GM19025 (cell line): ENCODE measurements around the gene ARHGAP10.
A peak's percentile ranks its signal among the peaks of the same experiment; 100 is the strongest.

Source experiments
- ATAC-seq: cut with Tn5 transposase; IDR thresholded peaks from one replicate; pipeline ENCODE4 v1.9.1; 2021; ENCODE audit warnings: mild to moderate bottlenecking, low read depth, moderate library complexity; ENCODE audit not compliant: unreplicated experiment

Gene ARHGAP10

DNA sequence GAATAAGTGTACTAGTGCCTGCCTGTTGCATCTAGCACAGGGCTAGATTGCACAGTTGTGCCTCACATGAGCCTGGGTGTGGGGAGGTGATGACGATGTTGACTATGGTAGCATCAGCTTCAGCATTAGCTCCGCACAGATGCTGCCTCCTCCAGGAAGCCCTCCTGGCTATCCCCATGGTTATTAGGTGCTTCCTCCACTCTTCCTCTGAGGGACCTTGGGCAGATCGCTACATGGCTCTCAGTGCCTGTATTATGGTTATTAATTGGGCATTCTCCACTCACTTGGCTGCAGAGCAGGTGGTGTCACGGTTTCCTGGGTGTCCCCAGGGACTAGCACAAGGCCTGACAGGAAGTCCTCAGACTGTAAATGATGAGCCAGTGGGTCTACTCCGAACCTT, 325.6 kb downstream of the ARHGAP10 start:
- ATAC-seq: peak; percentile 40

DNA sequence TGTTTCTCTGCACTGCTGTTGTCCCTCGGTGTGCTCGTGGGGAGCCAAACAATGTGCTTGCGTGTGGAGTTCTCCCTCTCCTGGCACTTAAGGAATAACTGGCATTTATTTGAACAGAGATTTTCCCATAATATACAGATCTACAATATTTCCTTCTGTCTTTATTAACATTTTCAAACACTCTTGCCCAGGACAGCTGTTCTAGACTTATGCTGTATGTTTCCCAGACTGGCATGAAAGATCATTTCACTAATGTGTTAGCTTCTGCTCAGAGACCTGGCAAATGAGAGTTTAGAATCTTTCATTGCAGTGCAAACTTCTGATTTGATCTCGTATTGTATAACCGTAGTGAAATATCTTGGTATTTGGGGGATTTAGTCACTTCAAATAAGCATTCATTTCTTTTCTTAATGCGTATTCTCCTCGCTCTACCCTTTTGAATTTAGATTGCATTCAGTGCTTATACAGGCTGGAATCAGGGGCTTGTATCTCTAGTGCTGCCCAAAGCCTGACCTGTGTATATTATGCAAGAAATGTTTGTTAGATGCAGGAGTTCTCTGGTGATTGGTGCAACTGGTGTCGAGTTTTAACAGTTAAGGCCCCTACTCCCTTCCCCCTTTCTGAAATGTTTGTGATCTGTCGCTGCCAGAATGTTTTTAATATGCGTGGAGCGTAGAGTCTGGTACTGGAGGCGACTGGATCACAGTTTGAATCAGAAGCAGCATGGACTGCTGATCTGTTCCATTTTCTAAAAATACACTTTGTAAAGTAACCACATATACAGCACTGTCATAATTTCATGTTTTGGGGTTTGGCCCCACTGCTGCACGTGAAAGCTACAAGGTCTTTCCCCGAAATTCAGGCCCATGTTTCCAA, 326.3 kb downstream of the ARHGAP10 start:
- ATAC-seq: no peak

DNA sequence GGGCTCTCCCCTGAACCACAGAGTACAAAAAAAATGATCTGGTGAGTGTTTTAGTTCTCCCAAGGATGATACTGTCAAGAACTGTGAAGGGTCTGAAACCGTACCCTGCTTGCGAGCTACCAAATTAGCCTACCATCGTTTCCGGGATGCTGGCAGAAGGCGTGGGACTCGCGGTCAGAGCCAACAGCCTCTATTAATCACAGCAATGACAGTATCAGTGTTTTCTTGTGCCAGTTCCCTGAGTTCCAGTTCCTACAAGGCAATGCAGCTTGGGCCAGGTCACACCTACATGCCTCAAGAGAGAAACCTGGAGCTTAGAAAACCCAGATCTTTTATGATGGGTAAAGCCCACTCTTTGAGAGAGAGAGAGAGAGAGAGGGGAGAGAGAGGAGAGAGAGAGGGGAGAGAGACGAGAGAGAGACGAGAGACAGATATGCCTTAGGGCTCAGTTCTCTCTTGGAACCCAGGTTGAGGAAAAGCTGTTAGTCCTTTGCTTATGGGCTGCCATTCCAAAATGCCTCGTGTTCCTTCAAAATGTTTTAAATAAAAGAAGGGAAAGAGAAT, 327.8 kb downstream of the ARHGAP10 start:
- no peak for ATAC-seq

DNA sequence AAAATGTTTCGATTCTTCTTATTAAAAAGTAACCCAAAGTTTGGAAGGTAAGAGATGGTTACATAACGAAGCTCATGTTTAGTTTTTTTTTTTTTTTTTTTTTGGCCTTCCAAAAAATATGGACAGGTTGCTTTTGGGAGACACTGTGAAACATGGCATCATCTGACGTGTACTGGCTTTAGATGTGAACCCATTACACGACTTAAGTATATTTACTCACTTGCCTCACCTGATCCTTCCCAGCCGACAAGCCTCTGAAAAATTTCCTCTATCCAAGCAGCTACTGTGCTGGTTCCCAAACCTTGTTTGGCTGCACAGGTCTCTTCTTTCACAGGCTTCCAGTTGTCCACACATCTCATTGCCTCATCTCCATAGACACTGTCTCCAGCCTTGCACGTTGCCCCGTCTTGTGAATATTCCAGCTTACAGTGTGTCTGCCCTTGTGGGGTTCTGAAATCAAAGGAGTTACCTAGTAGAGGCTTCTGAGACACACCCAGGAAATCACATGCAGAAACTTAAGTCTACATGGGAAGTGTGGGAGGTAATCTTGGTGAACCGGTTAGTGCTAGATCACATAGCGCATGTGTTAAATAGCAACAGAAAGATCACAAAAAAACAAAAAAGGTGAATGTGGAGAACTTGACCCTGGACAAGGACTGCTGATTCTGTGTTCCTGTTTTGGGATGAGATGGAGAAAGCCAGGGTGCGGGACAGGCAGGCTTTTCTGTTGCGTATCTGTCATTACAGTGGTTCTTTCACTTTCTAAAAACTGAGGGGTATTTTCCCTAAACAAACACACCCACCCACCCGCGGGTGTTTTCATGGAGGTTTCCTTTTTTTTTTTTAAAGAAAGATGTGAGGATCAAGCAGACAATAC, 328.6 kb downstream of the ARHGAP10 start:
- ATAC-seq: no peak

DNA sequence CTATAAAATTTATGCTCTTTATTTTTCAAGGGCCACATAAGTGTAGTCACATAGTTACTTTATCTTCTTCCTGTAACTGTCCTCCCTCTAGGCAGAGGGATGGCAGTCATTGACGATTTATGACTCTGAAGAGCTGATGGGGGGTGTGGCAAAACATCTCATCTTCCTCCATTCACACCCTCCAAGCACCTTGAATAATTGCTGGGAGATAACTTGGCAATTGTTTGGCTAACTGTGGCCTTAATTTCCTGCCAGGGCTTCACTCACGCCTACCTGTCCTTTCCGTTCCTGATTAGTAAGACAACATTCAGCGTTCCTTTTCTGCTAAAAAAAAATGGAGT, 329.2 kb downstream of the ARHGAP10 start:
- no peak for ATAC-seq

DNA sequence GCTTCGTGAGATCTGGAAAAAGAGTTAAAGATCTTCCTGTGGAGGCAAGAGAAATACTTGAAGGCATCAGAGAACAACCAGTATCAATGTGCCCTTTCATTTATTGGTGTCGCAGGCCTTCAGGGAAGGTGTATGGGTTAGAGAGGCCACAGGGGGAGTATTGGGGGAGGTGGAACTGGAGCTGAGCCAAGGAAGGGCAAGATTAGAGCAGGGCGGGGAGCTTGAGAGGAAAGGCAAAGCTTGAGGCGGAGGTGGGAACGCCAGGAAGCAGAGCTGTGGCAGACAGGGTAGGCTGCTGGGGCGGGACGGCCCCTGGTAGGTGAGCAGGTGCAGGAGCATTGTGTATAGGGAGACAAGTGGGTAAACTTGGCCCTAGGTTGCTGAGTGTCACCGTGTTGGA, 329.9 kb downstream of the ARHGAP10 start:
- no peak for ATAC-seq

DNA sequence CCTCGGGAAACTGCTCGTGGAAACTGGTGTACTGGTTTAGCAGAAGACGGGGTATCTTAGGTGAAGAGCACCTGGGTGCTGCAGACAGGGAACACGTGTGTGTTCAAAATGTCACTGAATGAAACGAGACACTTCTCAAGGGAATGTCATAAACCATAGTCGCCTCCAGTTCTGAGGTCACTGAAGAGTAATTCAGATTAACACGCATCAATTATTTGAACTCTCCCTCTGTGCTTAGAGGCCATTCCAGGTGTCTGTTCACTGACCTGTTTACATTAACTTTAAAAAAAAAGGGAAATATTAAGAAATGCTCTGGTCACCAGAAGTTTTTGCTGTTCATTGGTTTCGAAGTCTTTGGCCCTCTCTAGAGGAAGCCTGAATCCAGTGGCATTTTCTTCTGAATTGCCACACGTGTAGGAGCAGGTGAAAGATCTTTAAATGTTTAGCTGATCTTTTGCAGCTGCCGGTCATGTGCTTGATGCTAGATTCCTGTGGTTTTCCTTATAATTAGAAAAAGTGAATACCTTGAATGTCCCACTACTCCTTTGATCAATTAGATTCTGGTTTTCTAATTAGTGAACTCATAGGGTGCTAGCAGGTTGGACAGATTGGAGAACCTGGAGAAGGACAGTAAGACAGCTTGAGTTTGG, 330.5 kb downstream of the ARHGAP10 start:
- no peak for ATAC-seq

DNA sequence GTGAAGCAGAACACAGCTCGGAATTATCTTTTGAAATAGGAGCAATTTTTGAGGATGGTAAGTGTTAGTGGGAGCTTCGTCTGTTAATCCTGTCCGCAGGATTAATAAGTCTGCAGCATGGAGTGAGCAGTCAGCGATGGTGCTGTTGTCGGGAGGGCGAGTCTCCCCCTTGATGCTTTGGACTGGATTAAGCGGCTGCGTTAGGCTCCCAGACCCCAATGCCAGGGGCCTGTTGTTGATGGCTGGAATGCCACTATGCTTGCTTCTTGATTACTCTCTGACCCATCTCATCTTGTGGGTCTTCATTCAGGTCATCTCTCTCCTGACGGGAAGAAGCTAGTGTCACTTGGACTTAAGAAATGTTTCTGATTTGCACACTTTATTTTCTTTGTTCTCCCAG, 332.6 kb downstream of the ARHGAP10 start:
- ATAC-seq: no peak

DNA sequence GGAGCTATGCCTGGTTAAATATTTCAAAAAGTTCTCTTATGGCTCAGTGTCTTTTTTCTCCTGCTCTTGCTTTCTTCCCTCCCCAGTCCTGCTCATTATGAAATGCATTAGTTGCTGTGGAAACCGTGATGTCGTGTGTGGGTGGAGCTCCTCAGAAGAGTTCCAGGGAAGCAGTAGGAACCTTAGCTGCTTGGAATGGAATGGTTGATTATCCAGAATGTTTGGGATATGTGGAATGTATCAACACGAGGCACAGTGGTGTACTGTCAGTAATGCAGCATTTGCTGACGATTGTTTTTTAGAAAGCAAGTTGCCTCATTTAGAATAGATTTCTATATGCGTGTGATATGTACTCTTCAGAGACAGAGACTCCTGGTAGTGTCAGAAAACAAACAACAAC, 333.2 kb downstream of the ARHGAP10 start:
- ATAC-seq: no peak

DNA sequence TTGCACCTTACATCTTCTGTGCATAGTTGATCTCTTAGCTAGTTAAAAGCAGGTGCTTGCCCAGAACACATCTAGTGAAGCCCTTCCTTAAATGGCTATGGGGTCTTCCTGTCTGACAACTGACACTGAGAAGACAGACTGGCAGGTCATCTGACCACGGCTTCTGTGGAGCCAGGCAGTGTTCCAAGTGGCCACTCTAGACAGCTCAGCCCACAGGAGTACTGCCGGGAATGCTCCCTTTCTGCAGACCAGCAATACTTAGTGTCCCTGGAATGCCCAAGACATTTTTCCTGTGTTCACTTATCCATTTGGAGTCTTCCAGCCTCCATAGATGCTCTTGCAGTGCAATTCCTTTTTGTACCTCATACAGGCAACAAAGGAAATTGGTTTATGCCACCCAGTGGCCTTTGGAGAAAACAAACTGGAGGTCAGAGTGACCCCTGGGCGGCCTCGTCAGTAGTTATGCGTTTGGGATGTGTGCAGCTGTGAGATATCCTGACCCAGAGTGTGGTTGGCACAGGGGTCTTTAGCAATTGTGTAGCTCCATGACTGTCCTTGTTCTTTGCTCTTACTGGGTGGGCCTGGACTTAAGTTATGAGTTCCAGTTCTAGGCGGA, 335.5 kb downstream of the ARHGAP10 start:
- no peak for ATAC-seq

DNA sequence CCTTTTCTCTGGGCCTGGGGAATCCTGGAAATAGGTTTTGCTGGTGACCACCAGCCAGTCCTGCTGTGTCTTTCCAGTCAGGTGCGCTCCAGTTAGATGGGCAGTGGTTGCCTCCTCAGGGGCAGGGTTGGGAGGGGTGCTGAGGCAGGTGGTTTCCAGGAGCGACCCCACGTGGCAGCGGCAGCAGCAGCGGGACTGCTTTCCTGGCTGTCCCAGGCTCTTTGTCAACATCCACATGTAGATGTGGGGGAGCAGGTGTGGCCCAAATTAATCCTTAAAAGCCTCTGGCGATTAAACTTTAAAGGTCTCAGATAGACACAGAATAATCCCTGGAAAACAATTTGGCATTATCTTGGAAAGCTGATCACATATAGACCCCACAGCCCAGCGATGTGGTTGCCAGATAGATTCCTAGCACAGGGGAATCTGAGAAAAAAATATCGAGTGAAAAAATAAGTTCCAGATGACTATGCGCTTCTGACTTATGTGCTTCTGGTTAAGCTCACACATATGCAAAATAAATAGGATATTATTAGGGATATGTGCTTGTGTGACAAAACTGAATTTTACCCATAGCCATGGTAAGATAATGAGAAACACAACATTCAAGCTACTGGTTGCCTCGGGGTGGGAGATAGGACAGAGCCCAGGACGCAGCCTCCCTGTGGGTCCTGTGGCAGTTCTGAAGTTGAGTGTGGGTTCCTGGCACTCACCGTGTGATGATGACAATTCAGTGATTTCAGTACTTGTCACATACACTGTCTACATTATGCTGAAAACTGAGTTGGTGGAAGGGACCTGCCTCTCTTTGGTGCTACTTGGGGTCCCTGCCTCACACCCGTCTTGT, 336.4 kb downstream of the ARHGAP10 start:
- no peak for ATAC-seq

DNA sequence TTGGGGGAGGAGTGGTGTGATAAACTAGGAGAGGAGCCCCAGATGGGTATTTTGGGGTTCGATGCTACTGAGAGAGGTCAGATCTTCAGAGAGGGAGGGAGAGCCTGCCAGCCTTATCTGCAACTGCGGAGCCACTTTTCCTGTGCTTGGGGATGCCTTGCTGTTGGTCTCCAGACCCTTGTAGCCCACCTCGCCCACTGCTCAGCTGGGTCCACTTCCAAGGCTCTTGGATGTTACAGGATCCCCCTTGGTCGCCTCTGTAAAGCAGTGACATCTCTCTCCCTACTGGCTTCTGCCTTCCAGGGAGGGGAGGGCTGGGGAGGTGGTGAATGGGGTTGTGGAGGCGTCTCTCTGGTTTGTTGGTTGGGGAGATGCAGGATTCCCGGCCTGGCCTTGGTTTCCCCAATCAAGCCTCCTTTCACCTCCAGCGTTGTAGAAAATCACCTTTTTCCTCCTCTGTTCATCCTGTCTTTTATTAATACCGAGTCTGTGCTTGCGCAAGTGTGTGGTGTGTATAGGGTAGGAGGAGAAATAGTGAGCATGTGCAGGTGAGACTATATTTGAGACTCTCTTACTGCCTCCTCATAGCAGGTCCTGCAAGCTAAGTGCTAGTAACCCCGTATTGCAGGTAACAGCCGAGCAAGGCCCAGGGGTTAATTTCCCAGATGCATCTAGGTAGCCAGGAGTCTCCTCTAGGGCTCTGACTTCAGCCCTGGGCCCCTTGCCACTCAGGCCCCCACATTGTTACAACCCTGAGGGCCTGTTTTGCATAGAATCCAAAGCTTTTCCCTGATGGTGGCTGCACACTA, 337.4 kb downstream of the ARHGAP10 start:
- ATAC-seq: no peak

DNA sequence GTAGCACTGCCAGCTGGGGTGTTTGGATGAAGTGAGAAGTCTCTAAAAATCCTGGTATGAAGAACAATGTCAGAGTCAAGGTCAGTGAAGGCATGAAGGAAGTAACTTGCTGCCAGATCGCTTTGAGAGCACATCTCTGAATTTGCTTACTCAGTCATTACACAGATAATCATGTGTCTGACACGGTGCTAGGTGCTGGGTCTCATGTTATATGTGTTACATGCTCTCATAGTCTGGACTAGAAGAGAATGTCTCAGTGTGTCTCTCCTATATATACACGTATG, 337.9 kb downstream of the ARHGAP10 start:
- ATAC-seq: no peak

DNA sequence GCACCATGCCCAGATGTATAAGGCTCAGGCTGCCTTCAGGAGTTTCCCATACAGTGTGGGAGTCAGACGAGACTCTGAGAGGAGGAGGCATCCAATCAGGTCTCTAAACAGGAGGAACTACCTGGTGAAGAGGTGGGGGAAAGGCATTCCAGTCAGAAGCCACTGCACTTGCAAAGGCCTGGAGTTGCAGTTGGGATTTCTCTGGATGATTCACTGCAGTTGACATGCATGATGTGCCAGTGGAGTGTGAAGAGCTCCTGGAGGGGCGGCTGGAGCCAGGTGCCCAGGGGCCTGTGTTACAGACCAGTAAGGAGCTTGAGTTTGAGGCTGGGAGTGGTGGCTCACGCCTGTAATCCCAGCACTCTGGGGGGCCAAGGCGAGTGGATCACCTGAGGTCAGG, 339.1 kb downstream of the ARHGAP10 start:
- no peak for ATAC-seq

DNA sequence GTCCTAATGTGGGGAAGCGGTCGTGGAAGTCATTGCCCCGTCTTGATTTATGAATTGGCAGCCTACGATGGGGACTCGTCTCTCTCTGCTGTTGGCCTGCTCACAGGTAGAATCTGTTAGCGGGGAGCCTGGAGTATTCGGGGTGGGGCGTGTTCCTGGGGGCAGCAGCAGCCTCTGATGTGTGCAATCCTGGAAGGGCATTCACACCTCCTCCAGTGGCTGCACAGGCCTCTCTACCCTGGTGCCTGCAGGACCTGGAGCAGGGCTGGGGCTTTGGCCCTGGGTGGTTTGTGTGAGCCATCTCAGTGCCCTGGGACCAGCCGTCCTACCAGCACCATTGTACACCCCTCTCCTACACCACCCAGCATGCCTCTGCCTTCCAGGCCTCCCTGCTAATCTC, 340.9 kb downstream of the ARHGAP10 start:
- no peak for ATAC-seq

DNA sequence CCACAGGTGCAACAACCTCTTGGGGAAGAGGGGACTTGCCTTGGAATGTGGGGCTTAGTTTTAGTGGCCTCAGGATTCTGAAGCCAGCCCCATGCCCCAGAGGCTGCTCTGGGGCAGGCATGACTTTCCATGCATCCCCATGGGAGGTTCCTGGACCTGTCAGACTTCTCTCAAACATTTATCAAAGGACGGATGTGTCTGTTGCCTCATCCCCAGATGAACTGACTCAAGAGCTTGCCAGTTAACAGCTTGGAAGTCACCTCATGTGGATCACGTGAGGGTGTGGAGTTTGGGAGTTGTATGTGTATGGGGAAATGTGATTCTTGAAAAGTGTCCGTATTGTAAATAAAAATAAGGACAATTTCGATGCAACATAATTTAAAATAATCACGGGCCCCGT, 341.5 kb downstream of the ARHGAP10 start:
- ATAC-seq: no peak

DNA sequence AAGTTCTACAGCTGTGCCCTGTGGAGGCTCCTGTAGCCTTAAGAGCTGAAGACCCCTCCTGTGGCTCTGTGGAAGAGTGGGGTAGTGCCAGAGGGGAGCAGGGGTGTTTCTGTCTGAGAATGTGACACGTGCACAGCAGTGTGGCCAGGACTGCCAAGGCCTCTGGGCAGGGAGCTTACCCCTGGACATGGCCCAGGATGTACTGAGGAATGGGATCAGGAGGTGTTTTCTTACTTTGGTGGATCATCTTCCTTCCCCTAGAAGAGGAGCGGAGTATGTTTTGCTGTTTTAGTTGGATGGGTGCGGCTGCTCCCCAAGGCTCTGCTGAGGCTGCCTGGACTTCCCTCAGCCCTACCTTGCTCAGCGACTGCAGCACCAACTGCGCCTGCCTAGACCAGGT, 342.6 kb downstream of the ARHGAP10 start:
- ATAC-seq: no peak

DNA sequence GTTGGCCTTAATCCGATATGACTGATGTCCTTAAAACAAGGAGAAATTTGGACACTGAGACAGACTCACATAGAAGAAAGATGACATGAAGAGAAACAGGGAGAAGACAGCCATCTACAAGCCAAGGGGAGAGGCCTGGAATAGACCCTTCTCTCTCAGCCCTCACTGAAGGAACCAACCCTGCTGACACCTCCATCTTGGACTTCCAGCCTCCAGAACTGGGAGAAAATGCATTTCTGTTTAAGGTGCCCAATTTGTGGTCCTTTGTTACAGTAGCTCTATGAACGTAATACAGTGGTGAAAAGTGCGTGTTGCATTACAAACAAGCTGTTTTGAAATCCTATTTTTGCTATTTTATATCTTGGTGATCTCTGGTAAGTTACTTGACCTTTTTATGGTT, 343.6 kb downstream of the ARHGAP10 start:
- ATAC-seq: no peak

DNA sequence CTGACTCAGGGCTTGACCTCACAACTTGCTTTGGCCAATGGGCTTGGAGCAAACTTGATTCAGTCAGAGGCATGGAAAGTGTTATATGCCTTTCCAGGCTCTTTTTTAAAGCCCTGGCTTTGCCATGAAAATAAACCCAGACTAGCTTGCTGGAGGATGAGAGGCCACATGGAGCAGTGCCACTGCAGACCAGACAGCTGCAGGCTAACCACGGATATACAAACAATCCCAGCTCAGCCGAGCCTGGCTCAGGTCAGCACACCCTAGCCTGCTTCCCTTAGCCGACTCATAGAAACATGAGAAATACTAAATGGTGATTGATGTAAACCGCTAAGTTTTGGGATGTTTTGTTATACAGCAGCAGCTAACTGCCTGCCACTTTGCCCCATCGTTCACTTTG, 345.1 kb downstream of the ARHGAP10 start:
- ATAC-seq: no peak
